Hypothalamus (tissue), 51 donors: Measurements from ENCODE around the gene GNAO1.
A peak's percentile ranks its signal among the peaks of the same experiment; 100 is the strongest.

Experiments used
- DNase-seq, 51 donors: peaks; one replicate each; lab custom pipeline; 2025; lab: John Stamatoyannopoulos, UW

Gene GNAO1

GRCh38 chr16:56234737-56235136 lies 43.4 kb downstream of the GNAO1 start:
- DNase-seq, result no peak

- DNase-seq, result peak in 1 of 51 donors; percentile 71
Measured at GRCh38 chr16:56237451-56237930, 46.2 kb downstream of the GNAO1 start.

- DNase-seq, result peak in 1 of 51 donors; percentile 67
Measured at GRCh38 chr16:56238188-56238587, 46.9 kb downstream of the GNAO1 start.

GRCh38 chr16:56241596-56241995 lies 50.3 kb downstream of the GNAO1 start:
- no peak for DNase-seq

- DNase-seq, result no peak
Measured at GRCh38 chr16:56242740-56243139, 51.5 kb downstream of the GNAO1 start.

GRCh38 chr16:56244612-56245011 lies 53.3 kb downstream of the GNAO1 start:
- DNase-seq, result no peak

- DNase-seq, result peak in 4 of 51 donors; percentile 38 to 49 (median 42)
Measured at GRCh38 chr16:56245197-56245596, 53.9 kb downstream of the GNAO1 start.

GRCh38 chr16:56246051-56246817 lies 54.9 kb downstream of the GNAO1 start:
- DNase-seq, result peak in 36 of 51 donors; percentile 39 to 89 (median 68)

- DNase-seq, result no peak
Measured at GRCh38 chr16:56247018-56247417, 55.7 kb downstream of the GNAO1 start.

GRCh38 chr16:56247808-56248207 lies 56.5 kb downstream of the GNAO1 start:
- no peak for DNase-seq

- no peak for DNase-seq
Measured at GRCh38 chr16:56252835-56253234, 61.5 kb downstream of the GNAO1 start.

GRCh38 chr16:56255904-56256303 lies 64.6 kb downstream of the GNAO1 start:
- DNase-seq, result no peak

GRCh38 chr16:56257239-56257638 lies 66.0 kb downstream of the GNAO1 start:
- no peak for DNase-seq

- DNase-seq, result peak in 2 of 51 donors; percentile 29 to 39
Measured at GRCh38 chr16:56257666-56258342, 66.5 kb downstream of the GNAO1 start.

GRCh38 chr16:56258508-56259424 lies 67.5 kb downstream of the GNAO1 start:
- DNase-seq, result peak in 21 of 51 donors; percentile 35 to 91 (median 59)

- DNase-seq, result peak in 4 of 51 donors; percentile 31 to 84 (median 46)
Measured at GRCh38 chr16:56259425-56259779, 68.1 kb downstream of the GNAO1 start.

- DNase-seq, result no peak
Measured at GRCh38 chr16:56260378-56261160, 69.3 kb downstream of the GNAO1 start.

GRCh38 chr16:56261656-56262055 lies 70.4 kb downstream of the GNAO1 start:
- DNase-seq, result no peak

GRCh38 chr16:56262148-56262547 lies 70.9 kb downstream of the GNAO1 start:
- DNase-seq, result no peak
